Measurements from ENCODE around the gene TLE3.

GRCh38 chr15:70146162-70146561 is 48.4 kb upstream of the TLE3 start:
- TF ChIP-seq CTCF (IDR thresholded peaks at IDR 0.05; ENCODE audit: poor library complexity): no peak
- TF ChIP-seq EZH2phosphoT487 (IDR thresholded peaks at IDR 0.05; ENCODE audit: low read depth, severe bottlenecking, unreplicated experiment): no peak

Data from hepatocyte (in vitro differentiated cells).